Measurements from ENCODE around the gene C1QL1. TPM values are rescaled to one million over a fixed set of nuclear protein-coding genes. Genes with fewer than 3 reads are reported as not detected.

C1QL1 gene
- total RNA-seq, 1 experiment from 2014 or later = 1.3 TPM

DNA sequence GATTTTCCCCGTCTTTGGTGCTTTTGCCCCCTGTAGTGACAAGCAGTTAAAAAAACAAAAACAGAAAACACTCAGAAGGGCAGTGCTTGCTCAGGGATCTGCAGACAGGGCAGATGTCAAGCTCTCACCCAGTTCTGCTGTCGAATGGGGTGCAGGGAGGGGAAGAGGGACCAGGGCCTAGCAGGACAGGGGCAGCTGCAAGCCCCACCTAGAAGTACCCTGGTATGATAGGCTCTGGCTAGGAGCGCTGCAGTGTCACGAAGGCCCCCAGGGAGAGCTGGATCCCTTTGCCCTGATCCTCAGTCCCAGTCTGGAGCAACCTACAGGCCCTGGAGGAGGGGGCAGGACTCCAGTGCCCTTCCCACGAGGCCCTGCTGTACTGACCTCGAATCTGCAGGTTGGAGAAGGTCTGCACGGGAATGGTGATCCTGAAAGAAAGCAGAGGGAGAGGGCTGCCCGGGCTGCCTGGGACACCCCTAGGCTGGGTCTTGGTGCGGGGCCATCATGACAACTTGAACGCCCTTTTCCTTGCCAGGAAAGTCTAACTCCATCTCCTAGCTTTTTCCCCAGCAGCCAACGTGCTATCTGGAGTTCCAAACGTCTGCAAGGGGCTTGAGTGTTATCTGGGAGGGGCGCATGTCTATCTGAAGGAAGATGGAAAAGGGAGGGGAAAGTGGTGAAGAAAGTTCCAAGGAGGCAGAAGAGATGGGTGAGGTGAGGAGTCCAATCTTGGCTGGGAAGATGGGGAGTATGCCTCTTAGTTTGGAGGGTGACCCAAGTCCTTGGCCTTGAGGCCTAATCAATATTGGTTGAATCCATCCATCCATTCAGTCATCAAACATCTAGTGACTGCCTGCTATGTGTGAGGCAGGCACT, 57.6 kb downstream of the C1QL1 start:
- TF ChIP-seq EZH2 (IDR thresholded peaks at IDR 0.05; ENCODE audit: low read depth) = no peak
- TF ChIP-seq, protein P1, sequence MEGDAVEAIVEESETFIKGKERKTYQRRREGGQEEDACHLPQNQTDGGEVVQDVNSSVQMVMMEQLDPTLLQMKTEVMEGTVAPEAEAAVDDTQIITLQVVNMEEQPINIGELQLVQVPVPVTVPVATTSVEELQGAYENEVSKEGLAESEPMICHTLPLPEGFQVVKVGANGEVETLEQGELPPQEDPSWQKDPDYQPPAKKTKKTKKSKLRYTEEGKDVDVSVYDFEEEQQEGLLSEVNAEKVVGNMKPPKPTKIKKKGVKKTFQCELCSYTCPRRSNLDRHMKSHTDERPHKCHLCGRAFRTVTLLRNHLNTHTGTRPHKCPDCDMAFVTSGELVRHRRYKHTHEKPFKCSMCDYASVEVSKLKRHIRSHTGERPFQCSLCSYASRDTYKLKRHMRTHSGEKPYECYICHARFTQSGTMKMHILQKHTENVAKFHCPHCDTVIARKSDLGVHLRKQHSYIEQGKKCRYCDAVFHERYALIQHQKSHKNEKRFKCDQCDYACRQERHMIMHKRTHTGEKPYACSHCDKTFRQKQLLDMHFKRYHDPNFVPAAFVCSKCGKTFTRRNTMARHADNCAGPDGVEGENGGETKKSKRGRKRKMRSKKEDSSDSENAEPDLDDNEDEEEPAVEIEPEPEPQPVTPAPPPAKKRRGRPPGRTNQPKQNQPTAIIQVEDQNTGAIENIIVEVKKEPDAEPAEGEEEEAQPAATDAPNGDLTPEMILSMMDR (conservative IDR thresholded peaks at IDR 0.05) = no peak
- Histone ChIP-seq H3K27ac (no peak overlapping the region), H3F3A (ENCODE audit: insufficient read depth, low read depth) (peaks cover 12% of the 10 kb centered on the region; the same call in 1 of the 2 replicates), H3K79me2 (ENCODE audit: low read depth) (no peaks in the 10 kb centered on the region), H3K36me3 (ENCODE audit: low read depth) (no peaks in the 10 kb centered on the region), H3K4me1 (replicated peaks; ENCODE audit: insufficient read depth) (peaks cover 22% of the 10 kb centered on the region), H3K27me3 (ENCODE audit: insufficient read depth, low read depth) (no peaks in the 10 kb centered on the region), H2AFZ (no peak overlapping the region), H3K4me3 (no peak overlapping the region), H3K9me3 (ENCODE audit: insufficient read depth, low read depth) (no peaks in the 10 kb centered on the region), H4K20me1 (ENCODE audit: insufficient read depth) (no peaks in the 10 kb centered on the region), H3K9me2 (ENCODE audit: insufficient read depth) (no peaks in the 10 kb centered on the region), H3K4me2 (no peak overlapping the region)
- intact Hi-C loops (cut with micrococcal nuclease; ENCODE audit: unreplicated experiment) = no loop called here
- BruUV-seq (replicated peaks) = no TSS peak
- peak in 1 of 2 experiments; percentile 21 for DNase-seq
- POLR2A ChIA-PET (ENCODE audit: unreplicated experiment) = no interaction called here
- CTCF ChIA-PET = interaction anchor here (0.8 to 0.9 kb wide), 2 partner anchors 10 to 108 kb away, joined by 4 read pairs; no protein-coding TSS in a partner anchor

Small RNA genes lying within 50 kb of the gene (microRNA-seq; reads per million reads assigned to microRNA genes)
- gene MIR6783 (ENCODE audit: borderline number of aligned reads, borderline replicate concordance) = 4.0 reads per million

Other genes starting within 250 kb of the C1QL1 start
- 0.46 and 0.55 TPM in 2 replicates for gene ADAM11, start 209.3 kb downstream of the C1QL1 start, total RNA-seq (2021)
- gene GJC1, start 138.0 kb downstream of the C1QL1 start, total RNA-seq (2021) = 42.6 and 50.0 TPM in 2 replicates
- gene HIGD1B, start 120.4 kb downstream of the C1QL1 start, total RNA-seq (2021) = not detected in 2 replicates
- 111 and 126 TPM in 2 replicates for gene EFTUD2, start 68.9 kb downstream of the C1QL1 start, total RNA-seq (2021)
- gene GFAP, start 52.8 kb downstream of the C1QL1 start, total RNA-seq (2021) = not detected in 2 replicates
- gene KIF18B, start 20.5 kb downstream of the C1QL1 start, total RNA-seq (2021) = 48.2 and 58.5 TPM in 2 replicates
- gene DCAKD, start 83.3 kb upstream of the C1QL1 start, total RNA-seq (2021) = 57.9 and 68.8 TPM in 2 replicates
- 103 and 132 TPM in 2 replicates for gene NMT1, start 93.0 kb upstream of the C1QL1 start, total RNA-seq (2021)
- 92.4 and 138 TPM in 2 replicates for gene PLCD3, start 164.2 kb upstream of the C1QL1 start, total RNA-seq (2021)
- 14.6 and 19.5 TPM in 2 replicates for gene ACBD4, start 167.4 kb upstream of the C1QL1 start, total RNA-seq (2021)
- gene HEXIM1, start 180.2 kb upstream of the C1QL1 start, total RNA-seq (2021) = 49.3 and 64.9 TPM in 2 replicates
- gene HEXIM2, start 193.6 kb upstream of the C1QL1 start, total RNA-seq (2021) = 22.4 and 32.2 TPM in 2 replicates

Data from PC-9 (cell line).